SK-N-SH (cell line): ENCODE data around the gene SIM2. TPM values are rescaled to one million over a fixed set of nuclear protein-coding genes. Genes with fewer than 3 reads are reported as not detected.

Source experiments
- CTCF ChIA-PET: fragments of 300-600, 350-600 bp; formaldehyde crosslinking; extraction: SDS; loops from one replicate; lab custom pipeline; 2021; lab: Yijun Ruan, JAX
- POLR2A ChIA-PET: fragments of 350-600 bp; sonication (Branson Sonifier 250); formaldehyde crosslinking; extraction: SDS; loops from one replicate; lab custom pipeline; 2020; ENCODE audit warnings: antibody characterized with exemption, inconsistent platforms; lab: Yijun Ruan, JAX
- DNase-seq: peaks from one replicate; pipeline ENCODE4 v3.0.0; 2012
- H2AFZ ChIP-seq: fragments of 200-600 bp; sonication (generic); 2 replicates; pipeline ENCODE4 v1.8.1; 2016; ENCODE audit warnings: antibody characterized with exemption, mild to moderate bottlenecking, low read depth
- H3F3A ChIP-seq: fragments of 200-600 bp; sonication (generic); replicated peaks from 2 replicates; pipeline ENCODE3; 2016; ENCODE audit warnings: antibody characterized with exemption, mild to moderate bottlenecking; ENCODE audit not compliant: insufficient read depth
- H3K27ac ChIP-seq, 2 experiments: fragments of 200-500 bp in 1 of 2; fragments of 200-600 bp in 1 of 2; sonication (Bioruptor generic) in 1 of 2; sonication (generic), shearing (Covaris generic) in 1 of 2; 2 replicates each; pipeline versions ENCODE4 v1.5.1 to v1.6.1; 2014 to 2016; ENCODE audit warnings: low read depth in 2 of 2, inconsistent platforms in 1 of 2, low read length in 1 of 2, mild to moderate bottlenecking in 1 of 2, mixed read lengths in 1 of 2
- H3K27me3 ChIP-seq: fragments of 200-600 bp; sonication (generic), shearing (Covaris generic); 2 replicates; pipeline ENCODE4 v1.6.1; 2016; ENCODE audit warnings: mixed run types; ENCODE audit not compliant: insufficient read depth
- H3K36me3 ChIP-seq, 2 experiments: fragments of 200-500 bp in 1 of 2; fragments of 200-600 bp in 1 of 2; sonication (Bioruptor generic) in 1 of 2; sonication (generic) in 1 of 2; replicated peaks in 1 of 2; 2 replicates each; pipeline versions ENCODE3 to v1.5.1; 2014 to 2016; ENCODE audit warnings: low read length in 1 of 2, mild to moderate bottlenecking in 1 of 2; ENCODE audit not compliant: insufficient read depth in 2 of 2, control insufficient read depth in 1 of 2
- H3K4me1 ChIP-seq, 2 experiments: fragments of 200-500 bp in 1 of 2; fragments of 200-600 bp in 1 of 2; sonication (Bioruptor generic) in 1 of 2; sonication (generic), shearing (Covaris generic) in 1 of 2; 2 replicates each; pipeline versions ENCODE4 v1.5.1 to v1.6.1; 2014 to 2016; ENCODE audit warnings: low read depth in 1 of 2, low read length in 1 of 2, mixed run types in 1 of 2; ENCODE audit not compliant: insufficient read depth in 2 of 2, control insufficient read depth in 1 of 2
- H3K4me2 ChIP-seq: fragments of 200-600 bp; sonication (generic), shearing (Covaris generic); 2 replicates; pipeline ENCODE4 v1.6.1; 2017; ENCODE audit warnings: mixed run types
- H3K4me3 ChIP-seq, 2 experiments: fragments of 200-500 bp in 1 of 2; fragments of 200-600 bp in 1 of 2; sonication (Bioruptor generic) in 1 of 2; sonication (generic), shearing (Covaris generic) in 1 of 2; 2 replicates each; pipeline versions ENCODE4 v1.5.1 to v1.8.1; 2014 to 2016; ENCODE audit warnings: low read depth in 2 of 2, inconsistent platforms in 1 of 2, low read length in 1 of 2, mild to moderate bottlenecking in 1 of 2, mixed read lengths in 1 of 2, moderate library complexity in 1 of 2
- H3K79me2 ChIP-seq: fragments of 200-600 bp; sonication (generic); 2 replicates; pipeline ENCODE4 v1.8.1; 2017; ENCODE audit warnings: mild to moderate bottlenecking; ENCODE audit not compliant: insufficient read depth
- H3K9ac ChIP-seq: fragments of 200-600 bp; sonication (generic); 2 replicates; pipeline ENCODE4 v1.6.1; 2017; ENCODE audit warnings: mixed run types
- H3K9me2 ChIP-seq: fragments of 200-600 bp; sonication (generic); 2 replicates; pipeline ENCODE4 v1.6.1; 2017; ENCODE audit warnings: mixed run types
- H3K9me3 ChIP-seq: fragments of 200-600 bp; sonication (generic); 2 replicates; pipeline ENCODE4 v1.6.1; 2017; ENCODE audit warnings: mixed run types, mild to moderate bottlenecking, moderate library complexity
- H4K20me1 ChIP-seq: fragments of 200-600 bp; sonication (generic); 2 replicates; pipeline ENCODE4 v1.6.1; 2017; ENCODE audit warnings: mild to moderate bottlenecking, mixed run types; ENCODE audit not compliant: insufficient read depth
- EP300 ChIP-seq, 2 experiments: IDR thresholded peaks; 2 replicates each; pipeline versions ENCODE4 v1.4.0 to v1.6.1; 2012; ENCODE audit warnings: borderline replicate concordance in 1 of 2, low read depth in 1 of 2, low read length in 1 of 2
- FOXM1 ChIP-seq: IDR thresholded peaks from 2 replicates; pipeline ENCODE4 v1.4.0; 2012; ENCODE audit warnings: low read depth, mild to moderate bottlenecking
- GABPA ChIP-seq: IDR thresholded peaks from 2 replicates; pipeline ENCODE4 v1.4.0; 2012; ENCODE audit warnings: low read depth, mild to moderate bottlenecking
- MAX ChIP-seq: IDR thresholded peaks from 2 replicates; pipeline ENCODE4 v1.4.0; 2012; ENCODE audit warnings: low read depth
- MXI1 ChIP-seq: IDR thresholded peaks from 2 replicates; pipeline ENCODE4 v1.6.1; 2012; ENCODE audit warnings: mild to moderate bottlenecking, low read depth, low read length, improper control_type of control experiment
- NRF1 ChIP-seq: IDR thresholded peaks from 2 replicates; pipeline ENCODE4 v1.6.1; 2012; ENCODE audit warnings: low read depth, mild to moderate bottlenecking, low read length
- RCOR1 ChIP-seq: fragments of 150-350 bp; IDR thresholded peaks from 2 replicates; pipeline ENCODE4 v1.6.1; 2017; ENCODE audit warnings: antibody characterized with exemption, low read length
- SMC3 ChIP-seq: IDR thresholded peaks from 2 replicates; pipeline ENCODE4 v1.6.1; 2012; ENCODE audit warnings: low read depth, low read length, improper control_type of control experiment
- TCF12 ChIP-seq: IDR thresholded peaks from 2 replicates; pipeline ENCODE4 v1.4.0; 2012
- WGBS: methylation state at CpG from one replicate; pipeline ENCODE4 v1.1.6; 2017; ENCODE audit warnings: low lambda C conversion rate; 5-methylcytosine and 5-hydroxymethylcytosine counted together
- polyA plus RNA-seq, 3 experiments: library from polyadenylated mRNA; depleted of rRNA; stranded (reverse); fragments of >200 nt; gene quantifications; 2 replicates each; pipeline ENCODE4 v1.2.3, GENCODE V29; 2012

Gene SIM2
- polyA plus RNA-seq, 1 of the 3 experiments (the other 2 are of a cell fraction), result not detected

GRCh38 chr21:36689324-36689723, 9.6 kb upstream of the SIM2 start:
- TF ChIP-seq SMC3 (no peak), MAX (no peak), MXI1 (no peak), FOXM1 (no peak)
- no peak overlapping the region for H2AFZ ChIP-seq
- ChIA-PET POLR2A (no interaction called here), CTCF (interaction anchor here (1.1 to 2.1 kb wide), 2 partner anchors 52 to 58 kb away, joined by 3 to 8 read pairs; no protein-coding TSS in a partner anchor)
- no peak overlapping the region for H3K4me2 ChIP-seq
- H3K27me3 ChIP-seq, result peaks cover 81% of the 10 kb centered on the region
- no peaks in the 10 kb centered on the region for H3K79me2 ChIP-seq
- DNase-seq, result no peak
- no peaks in the 10 kb centered on the region for H3K36me3 ChIP-seq
- H3K27ac ChIP-seq, result no peak overlapping the region
- no peak overlapping the region for H3K4me3 ChIP-seq
- no peak overlapping the region for H3K9ac ChIP-seq
- H3K9me2 ChIP-seq, result no peaks in the 10 kb centered on the region
- peaks cover 7% of the 10 kb centered on the region; the same call in 1 of the 2 replicates for H4K20me1 ChIP-seq
- no peaks in the 10 kb centered on the region; a peak in 1 of 4 replicates for H3K4me1 ChIP-seq
- 0 out of 2 replicates have a peak, but pooled peaks cover 6% of the 10 kb centered on the region for H3K9me3 ChIP-seq
- 52% methylated on average over 6 of the region's 7 CpGs for WGBS
- H3F3A ChIP-seq, result no peaks in the 10 kb centered on the region

GRCh38 chr21:36690628-36691554, 8.0 kb upstream of the SIM2 start:
- CTCF ChIA-PET, result interaction anchor here (0.8 to 1.9 kb wide), 6 partner anchors 15 to 187 kb away, joined by 3 to 7 read pairs (median 4); no protein-coding TSS in a partner anchor
- Histone ChIP-seq H3K79me2 (no peaks in the 10 kb centered on the region), H3K4me1 (no peaks in the 10 kb centered on the region; a peak in 1 of 4 replicates), H3K27me3 (peaks cover 87% of the 10 kb centered on the region), H3K36me3 (no peaks in the 10 kb centered on the region), H2AFZ (no peak overlapping the region), H3K9me3 (0 out of 2 replicates have a peak, but pooled peaks cover 6% of the 10 kb centered on the region), H3K27ac (no peak overlapping the region), H3K9ac (no peak overlapping the region), H3K4me2 (no peak overlapping the region), H3K9me2 (no peaks in the 10 kb centered on the region), H4K20me1 (peaks cover 13% of the 10 kb centered on the region; the same call in 1 of the 2 replicates), H3K4me3 (no peak overlapping the region), H3F3A (no peaks in the 10 kb centered on the region)
- WGBS, result 15% methylated on average over 12 of the region's 12 CpGs
- DNase-seq, result no peak
- POLR2A ChIA-PET, result interaction anchor here (1.0 kb wide), 1 partner anchor 162 kb away, joined by 3 read pairs; no protein-coding TSS in a partner anchor
- TF ChIP-seq RCOR1, result no peak
- no peak for TF ChIP-seq NRF1
- TF ChIP-seq TCF12, result no peak
- no peak for TF ChIP-seq EP300 (IDR thresholded peaks at IDR 0.05; ENCODE audit: borderline replicate concordance in 1 of 2, low read depth in 1 of 2, low read length in 1 of 2)
- TF ChIP-seq GABPA, result no peak
- no peak for TF ChIP-seq SMC3
